GM21390 (cell line): ENCODE results near the gene CLCNKB.
"Not testable (repeated sequence)": the region's sequence is repeated elsewhere in the genome, so short reads cannot be mapped to it uniquely, and the experiment has no call there.

Source experiments
- ATAC-seq: cut with Tn5 transposase; IDR thresholded peaks from one replicate; pipeline ENCODE4 v1.9.1; 2021; ENCODE audit not compliant: unreplicated experiment

CLCNKB gene

GRCh38 chr1:16055613-16056520 lies 12.3 kb downstream of the CLCNKB start:
- ATAC-seq: no peak

- not testable (repeated sequence) for ATAC-seq
These were observed 12.9 kb downstream of the CLCNKB start for GRCh38 chr1:16056521-16056912.

- ATAC-seq: not testable (repeated sequence)
These were observed 13.8 kb downstream of the CLCNKB start for GRCh38 chr1:16057314-16057915.

DNA sequence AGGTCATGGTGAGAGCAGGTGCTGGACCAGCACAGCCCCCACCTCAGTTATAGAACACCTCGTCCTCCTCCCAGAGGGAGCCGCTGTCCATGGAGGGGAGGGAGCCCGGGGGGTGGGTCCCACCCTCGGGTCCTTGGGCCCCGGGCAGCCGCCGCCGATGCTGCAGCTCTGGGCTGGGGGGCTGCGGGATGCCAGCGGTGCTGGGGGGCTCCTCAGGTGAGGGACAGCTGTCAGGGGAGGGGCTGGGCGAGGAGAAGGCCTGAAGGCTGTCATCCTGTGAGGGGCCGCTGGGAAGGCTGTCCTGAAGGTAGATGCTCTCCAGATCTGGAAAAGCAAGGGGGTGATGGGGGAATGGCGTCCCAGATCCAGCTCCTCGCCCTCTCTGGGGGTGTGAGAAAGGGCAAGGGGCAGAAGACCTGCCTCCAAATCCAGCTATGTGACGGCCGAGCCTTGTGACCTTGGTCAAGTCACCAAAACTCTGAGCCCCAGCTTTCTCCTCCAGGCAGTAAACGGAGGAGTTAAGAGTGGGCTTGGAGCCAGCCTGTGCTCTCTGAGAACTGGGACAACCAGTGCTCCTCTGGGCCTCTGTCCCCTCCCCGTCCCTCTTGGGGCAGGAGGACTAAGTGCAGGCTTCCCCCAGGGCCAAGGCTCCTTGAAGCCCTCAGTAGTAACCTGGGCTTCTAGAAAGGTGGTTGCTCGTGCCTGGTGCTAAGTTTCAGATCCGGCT lies 15.0 kb downstream of the CLCNKB start:
- ATAC-seq: not testable (repeated sequence)

GRCh38 chr1:16061266-16061665 lies 17.7 kb downstream of the CLCNKB start:
- no peak for ATAC-seq

DNA sequence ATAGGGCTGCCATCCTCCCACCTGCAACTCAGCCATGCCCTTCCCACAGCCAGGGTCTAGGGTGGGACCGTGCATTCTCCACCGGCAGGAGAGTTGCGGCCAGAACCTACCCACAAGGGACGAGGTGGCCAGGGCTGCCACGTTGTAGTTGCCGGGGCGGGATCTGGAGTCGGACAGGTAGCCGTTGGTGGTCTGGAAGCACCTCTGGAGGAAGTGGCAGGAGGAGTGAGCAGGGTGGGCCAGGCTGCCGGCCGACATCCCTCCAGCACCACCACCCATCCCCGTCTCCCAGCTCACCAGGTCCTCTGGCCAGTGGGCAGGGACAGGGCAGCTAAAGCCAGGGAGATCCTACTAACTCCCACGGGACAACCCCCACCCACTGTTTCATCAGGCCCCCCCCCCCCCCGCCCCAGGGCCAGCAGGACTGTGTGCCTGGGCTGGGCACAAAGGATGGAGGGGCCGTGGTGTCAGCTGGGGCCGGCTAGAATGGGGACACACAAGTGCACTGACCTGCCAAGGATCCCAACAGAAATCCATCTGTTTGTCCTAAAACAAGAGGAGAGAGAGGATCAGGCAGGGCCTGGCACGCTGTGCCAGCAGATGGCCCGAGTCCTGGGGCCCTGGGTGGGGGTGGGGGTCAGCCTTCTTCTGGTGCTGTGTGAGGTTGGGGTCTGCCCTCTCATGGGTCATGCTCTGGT lies 18.6 kb downstream of the CLCNKB start:
- not testable (repeated sequence) for ATAC-seq

GRCh38 chr1:16062687-16063075 lies 19.1 kb downstream of the CLCNKB start:
- ATAC-seq: not testable (repeated sequence)

- no peak for ATAC-seq
These were observed 19.7 kb downstream of the CLCNKB start for GRCh38 chr1:16063226-16063829.

GRCh38 chr1:16063921-16064320 lies 20.3 kb downstream of the CLCNKB start:
- ATAC-seq: no peak

GRCh38 chr1:16064536-16065268 lies 21.1 kb downstream of the CLCNKB start:
- ATAC-seq: no peak

DNA sequence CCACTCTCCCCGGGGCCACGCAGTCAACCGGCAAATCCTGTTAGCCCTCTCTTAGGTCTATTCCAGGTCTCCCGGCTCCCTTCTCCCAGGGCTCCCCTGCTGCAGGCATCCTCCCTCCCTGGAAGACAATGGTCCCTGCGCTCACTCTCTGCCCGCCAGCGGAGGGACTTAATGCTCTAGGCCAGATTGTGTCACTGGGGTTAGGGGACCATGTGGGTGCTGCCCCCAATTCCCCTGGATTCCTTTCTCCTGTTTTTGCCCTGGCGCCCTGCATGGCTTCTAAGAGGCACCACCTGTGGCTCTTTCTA lies 21.6 kb downstream of the CLCNKB start:
- no peak for ATAC-seq

GRCh38 chr1:16066245-16066644 lies 22.7 kb downstream of the CLCNKB start:
- no peak for ATAC-seq

DNA sequence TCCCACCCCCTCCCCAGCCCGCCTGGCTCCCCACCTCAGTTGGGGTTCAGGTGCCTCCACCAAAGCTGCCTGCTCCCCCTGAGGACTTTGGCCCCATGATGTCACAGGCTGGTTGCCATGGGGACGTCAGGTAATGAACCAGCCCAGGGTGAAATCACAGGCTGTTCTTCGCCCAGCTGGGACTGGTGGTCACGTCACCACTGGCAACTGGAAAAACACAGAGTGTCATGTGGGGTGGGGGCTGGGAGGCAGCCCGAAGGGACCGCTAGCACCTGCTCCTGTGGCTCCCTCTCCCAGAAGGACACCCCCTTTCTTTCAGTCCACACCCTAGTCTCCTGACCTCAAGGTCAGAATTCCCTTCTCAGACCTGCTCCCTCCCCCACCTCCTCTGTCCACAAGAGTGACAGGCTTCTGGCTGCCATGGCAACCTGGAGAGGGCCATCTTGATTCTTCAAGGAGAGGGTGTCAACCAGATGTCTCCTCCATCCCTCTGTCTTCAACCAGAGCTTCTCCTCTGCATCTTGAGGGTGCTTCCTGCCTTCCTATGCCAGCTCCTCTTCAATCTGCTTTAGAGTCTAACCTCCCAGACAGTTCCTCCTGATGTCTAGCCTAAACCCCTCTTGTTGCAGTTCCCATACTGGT lies 23.7 kb downstream of the CLCNKB start:
- no peak for ATAC-seq

DNA sequence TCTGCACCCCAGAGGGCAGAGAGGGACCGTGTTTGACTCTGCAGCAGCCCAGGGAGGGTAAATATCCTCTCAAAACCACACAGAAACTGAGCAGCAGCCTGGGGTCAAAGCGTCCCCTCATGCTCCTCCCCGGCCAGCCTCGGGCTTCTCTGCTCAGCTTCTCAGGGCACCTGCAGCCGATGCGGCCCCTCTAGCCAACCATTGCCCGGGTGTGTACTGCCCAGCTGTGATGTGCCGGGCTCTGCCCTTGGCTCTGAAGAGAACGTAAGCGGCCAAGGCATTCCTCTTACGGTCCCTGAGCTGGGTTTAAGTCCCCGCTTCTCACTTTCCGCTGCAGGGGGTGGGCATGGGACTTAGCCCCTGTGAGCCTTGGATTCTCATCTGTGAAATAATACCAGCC lies 24.4 kb downstream of the CLCNKB start:
- no peak for ATAC-seq

GRCh38 chr1:16068356-16069270 lies 25.0 kb downstream of the CLCNKB start:
- no peak for ATAC-seq

DNA sequence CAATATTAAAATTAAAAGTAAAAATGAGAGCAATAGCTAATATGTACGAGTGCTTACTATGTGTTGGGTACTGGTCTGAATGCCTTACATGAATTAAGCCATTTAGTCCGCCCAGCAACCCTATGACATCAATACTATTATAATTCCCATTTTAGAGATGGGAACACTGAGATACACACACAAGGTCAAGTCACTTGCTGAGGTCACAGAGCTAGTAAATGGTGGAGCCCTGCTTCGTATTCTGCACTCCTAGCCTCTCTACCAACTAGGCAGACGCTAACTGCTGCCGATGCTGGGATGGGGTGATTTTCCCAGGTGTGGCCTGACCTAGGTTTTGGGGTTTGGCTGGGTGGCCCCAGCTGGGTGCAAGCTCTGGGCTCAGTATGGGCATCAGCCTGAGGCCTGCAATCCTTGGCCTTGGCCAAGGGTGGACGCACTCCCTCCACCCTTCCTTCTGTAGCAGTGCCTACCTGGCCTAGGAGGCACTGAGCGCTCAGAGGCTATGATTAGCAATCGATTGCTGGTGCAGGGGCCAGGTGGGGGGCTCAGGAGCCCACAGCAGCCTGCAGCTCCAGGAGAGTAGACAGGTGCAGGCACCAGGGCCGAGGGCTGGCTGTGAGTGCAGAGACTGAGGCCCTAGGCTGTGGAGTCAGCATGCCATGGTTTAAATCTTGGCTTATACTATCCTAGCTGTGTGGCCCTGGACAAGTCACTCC lies 27.2 kb downstream of the CLCNKB start:
- no peak for ATAC-seq

DNA sequence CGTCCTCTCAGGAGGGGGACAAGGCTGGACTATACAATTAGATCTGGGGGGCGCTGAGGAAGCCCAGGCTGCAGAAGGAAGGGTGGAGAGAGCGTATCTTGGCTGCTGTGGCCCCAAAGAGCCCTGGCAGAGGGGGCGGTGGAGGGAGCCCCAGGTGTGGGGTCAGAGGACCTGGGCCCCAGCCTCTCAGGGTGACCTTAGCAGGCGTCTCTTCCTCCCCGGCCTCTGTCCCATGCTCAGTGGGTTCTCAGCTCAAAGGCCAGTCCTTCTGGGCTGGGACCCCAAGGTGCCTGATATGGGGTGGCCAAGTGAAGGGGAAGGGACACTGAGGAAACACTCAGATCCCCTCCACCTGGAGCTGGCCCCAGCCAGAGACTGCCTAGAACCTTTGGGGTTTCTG lies 28.0 kb downstream of the CLCNKB start:
- no peak for ATAC-seq

- ATAC-seq: no peak
These were observed 28.5 kb downstream of the CLCNKB start for GRCh38 chr1:16072095-16072494.
